ENCODE data around the gene SCD5. TPM values are rescaled to one million over a fixed set of nuclear protein-coding genes. Genes with fewer than 3 reads are reported as not detected.

Gene SCD5
- total RNA-seq, 4 donors from 2014 or later, result 0.70 to 5.0 (median 3.0) TPM

- Histone ChIP-seq H3K27ac (no peak overlapping the region), H3K27me3 (no peaks in the 10 kb centered on the region), H3K4me3 (no peak overlapping the region), H3K36me3 (no peaks in the 10 kb centered on the region), H3K9me3 (no peaks in the 10 kb centered on the region), H3K4me1 (no peaks in the 10 kb centered on the region)
- no peak for TF ChIP-seq POLR2A (IDR thresholded peaks at IDR 0.05)
- no peak for DNase-seq
Measured at GRCh38 chr4:82594456-82594855, 204.1 kb downstream of the SCD5 start.

DNA sequence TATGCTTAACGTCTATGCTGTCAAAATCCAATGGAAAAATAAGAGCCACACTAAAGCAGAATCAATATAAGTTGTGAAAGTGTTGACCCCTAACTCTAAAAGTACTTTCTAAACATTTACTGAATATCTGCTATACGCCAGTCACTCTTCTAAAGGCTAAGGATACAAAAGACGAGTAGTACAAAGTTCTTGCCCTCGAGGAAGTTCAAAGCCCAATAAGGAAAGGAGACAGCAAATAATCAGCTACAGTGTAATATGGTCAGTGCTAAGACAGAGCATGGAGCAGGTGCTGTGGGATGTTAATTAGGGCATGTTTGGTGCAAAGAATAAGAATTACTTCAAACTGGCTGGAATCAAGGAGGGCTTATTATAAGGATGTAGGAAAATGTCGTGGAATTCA lies 205.2 kb downstream of the SCD5 start:
- Histone ChIP-seq H3K4me3 (no peak overlapping the region), H3K27me3 (no peaks in the 10 kb centered on the region), H3K27ac (no peak overlapping the region), H3K4me1 (no peaks in the 10 kb centered on the region), H3K9me3 (no peaks in the 10 kb centered on the region), H3K36me3 (no peaks in the 10 kb centered on the region)
- DNase-seq, result no peak
- TF ChIP-seq CTCF (IDR thresholded peaks at IDR 0.05) (no peak), POLR2A (IDR thresholded peaks at IDR 0.05) (no peak)

GRCh38 chr4:82592639-82593038 lies 206.0 kb downstream of the SCD5 start:
- no peak for DNase-seq
- no peak overlapping the region for H3K4me3 ChIP-seq
- H3K4me1 ChIP-seq, result no peaks in the 10 kb centered on the region
- H3K27me3 ChIP-seq, result no peaks in the 10 kb centered on the region
- H3K36me3 ChIP-seq, result no peaks in the 10 kb centered on the region
- H3K9me3 ChIP-seq, result no peaks in the 10 kb centered on the region
- no peak for TF ChIP-seq CTCF (IDR thresholded peaks at IDR 0.05)
- no peak for TF ChIP-seq POLR2A (IDR thresholded peaks at IDR 0.05)
- no peak overlapping the region for H3K27ac ChIP-seq

- no peaks in the 10 kb centered on the region for H3K4me1 ChIP-seq
- no peaks in the 10 kb centered on the region for H3K27me3 ChIP-seq
- DNase-seq, result no peak
- no peaks in the 10 kb centered on the region for H3K36me3 ChIP-seq
- H3K9me3 ChIP-seq, result no peaks in the 10 kb centered on the region
- no peak overlapping the region for H3K27ac ChIP-seq
- TF ChIP-seq POLR2A (IDR thresholded peaks at IDR 0.05), result no peak
- no peak for TF ChIP-seq CTCF (IDR thresholded peaks at IDR 0.05)
- H3K4me3 ChIP-seq, result no peak overlapping the region
Measured at GRCh38 chr4:82591592-82591991, 207.0 kb downstream of the SCD5 start.

DNA sequence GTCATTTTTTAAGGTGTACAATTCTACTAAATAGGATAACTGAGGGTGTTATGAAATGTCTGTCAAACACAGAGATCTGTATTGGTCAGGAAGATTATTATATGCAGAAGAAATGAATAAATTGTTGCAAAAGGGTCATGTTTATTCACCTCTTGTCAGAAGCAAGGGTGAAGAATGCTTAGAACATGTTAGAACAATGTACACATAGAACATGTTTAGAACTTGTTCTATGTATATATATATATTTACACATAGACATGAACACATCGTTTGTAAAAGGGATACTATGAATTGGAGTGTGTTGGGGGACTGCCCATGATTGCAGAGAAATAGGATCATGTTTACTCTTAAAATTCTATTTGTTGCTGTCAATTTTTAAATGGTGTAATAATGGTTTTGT lies 208.8 kb downstream of the SCD5 start:
- no peak for DNase-seq
- Histone ChIP-seq H3K9me3 (no peaks in the 10 kb centered on the region), H3K27me3 (no peaks in the 10 kb centered on the region), H3K27ac (no peak overlapping the region), H3K36me3 (no peaks in the 10 kb centered on the region), H3K4me1 (no peaks in the 10 kb centered on the region), H3K4me3 (no peak overlapping the region)
- TF ChIP-seq CTCF (IDR thresholded peaks at IDR 0.05) (no peak), POLR2A (IDR thresholded peaks at IDR 0.05) (no peak)

DNA sequence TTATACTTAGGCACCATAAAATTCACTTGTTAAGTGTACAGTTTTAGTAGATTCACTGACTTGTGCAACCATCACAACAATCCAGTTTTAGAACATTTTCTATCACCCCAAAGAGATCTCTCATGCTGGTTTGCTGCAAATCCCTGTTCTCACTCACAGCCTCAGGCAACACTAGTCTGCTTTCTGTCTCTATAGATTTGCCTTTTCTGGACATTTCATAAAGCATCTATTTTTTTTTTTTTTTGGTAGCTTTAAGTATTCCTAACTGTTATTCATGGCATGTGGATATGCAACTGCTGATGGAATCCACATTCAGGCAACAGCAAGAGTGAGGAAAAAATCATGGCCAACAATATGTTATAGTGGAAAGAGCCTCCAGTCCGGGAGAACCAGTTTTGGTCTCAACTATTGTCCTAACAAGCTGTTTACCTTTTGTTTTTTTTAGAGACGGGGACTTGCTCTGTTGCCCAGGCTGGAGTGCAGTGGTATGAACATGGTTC lies 209.8 kb downstream of the SCD5 start:
- no peak overlapping the region for H3K4me3 ChIP-seq
- no peak for DNase-seq
- H3K4me1 ChIP-seq, result no peaks in the 10 kb centered on the region
- H3K9me3 ChIP-seq, result no peaks in the 10 kb centered on the region
- TF ChIP-seq CTCF (IDR thresholded peaks at IDR 0.05) (no peak), POLR2A (IDR thresholded peaks at IDR 0.05) (no peak)
- no peaks in the 10 kb centered on the region for H3K36me3 ChIP-seq
- H3K27me3 ChIP-seq, result no peaks in the 10 kb centered on the region
- no peak overlapping the region for H3K27ac ChIP-seq

Data from Peyer's patch (tissue), 4 donors.